Measurements from ENCODE around the gene PRAC1. TPM values are rescaled to one million over a fixed set of nuclear protein-coding genes. Genes with fewer than 3 reads are reported as not detected.

PRAC1 gene
- not detected for total RNA-seq

GRCh38 chr17:48722201-48722907 is at the start of gene PRAC1:
Gene PRAC1 (minus strand): TSS chr17:48722518. CDS start chr17:48722392, 126 bp downstream.

GRCh38 chr17:48728232-48729231 is 6.2 kb upstream of the PRAC1 start, which contains the start of gene HOXB13:
Gene HOXB13 (minus strand): TSS chr17:48728750. CDS start chr17:48728593, 157 bp downstream.

DNA sequence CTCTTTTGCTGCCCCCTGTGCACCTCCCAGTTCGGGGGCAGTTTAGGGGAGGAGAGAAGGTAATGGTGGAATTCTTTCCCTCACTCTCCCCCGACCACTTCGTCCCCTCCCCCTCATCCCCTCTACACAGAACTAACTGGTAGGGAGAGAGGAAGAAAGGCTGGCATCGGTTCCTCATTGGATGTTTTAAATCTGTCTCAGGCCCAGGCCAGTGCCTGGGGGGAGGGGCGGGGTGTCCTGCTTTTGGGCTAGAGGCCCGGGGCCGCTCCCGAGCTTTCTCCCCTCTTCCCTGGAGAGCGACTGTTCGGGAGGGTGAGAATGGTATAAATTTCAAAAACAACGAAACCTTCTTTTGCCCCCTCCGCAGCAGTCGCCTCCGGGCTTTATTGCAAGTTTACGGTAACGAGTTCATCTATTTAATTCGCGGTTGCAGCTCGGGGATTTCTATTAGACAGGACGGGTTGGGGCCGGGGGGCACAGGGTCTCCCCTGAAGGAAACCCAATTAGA is 651 bp upstream of the PRAC1 start, which contains the start of gene PRAC2:
Gene PRAC2, plus strand, starts transcription at position 271 of the 508 bp plus-strand sequence. CDS start 1,226 bp downstream, outside the sequence.

Small RNAs within 50 kb of the gene (small RNA-seq; reads per million reads assigned to genes)
- gene AC091179.2 (ENCODE audit: low replicate concordance), result not detected
- not detected for gene COX6B1P2 (ENCODE audit: low replicate concordance)
- not detected for gene MIR3185 (ENCODE audit: low replicate concordance)
- gene RF02132 (ENCODE audit: low replicate concordance), result not detected
- not detected for gene RF02133 (ENCODE audit: low replicate concordance)
- gene RN7SL125P (ENCODE audit: low replicate concordance), result not detected

Other genes with a start within 250 kb of the PRAC1 start
- gene HOXB1, start 191.5 kb downstream of the PRAC1 start, total RNA-seq, result not detected
- gene HOXB2, start 177.4 kb downstream of the PRAC1 start, total RNA-seq, result not detected
- gene HOXB4, start 144.2 kb downstream of the PRAC1 start, total RNA-seq, result not detected
- not detected for gene HOXB3, start 132.3 kb downstream of the PRAC1 start, total RNA-seq
- not detected for gene HOXB5, start 128.7 kb downstream of the PRAC1 start, total RNA-seq
- not detected for gene HOXB6, start 117.5 kb downstream of the PRAC1 start, total RNA-seq
- not detected for gene HOXB7, start 111.5 kb downstream of the PRAC1 start, total RNA-seq
- not detected for gene HOXB8, start 107.2 kb downstream of the PRAC1 start, total RNA-seq
- gene HOXB9, start 96.2 kb downstream of the PRAC1 start, total RNA-seq, result not detected
- not detected for gene PRAC2, start 667 bp upstream of the PRAC1 start, total RNA-seq
- not detected for gene HOXB13, start 6.2 kb upstream of the PRAC1 start, total RNA-seq
- gene TTLL6, start 94.7 kb upstream of the PRAC1 start, total RNA-seq, result not detected
- gene CALCOCO2, start 108.5 kb upstream of the PRAC1 start, total RNA-seq, result 38.5 TPM
- gene ATP5MC1, start 170.3 kb upstream of the PRAC1 start, total RNA-seq, result 28.8 TPM
- gene UBE2Z, start 185.9 kb upstream of the PRAC1 start, total RNA-seq, result 61.0 TPM
- gene SNF8, start 222.3 kb upstream of the PRAC1 start, total RNA-seq, result 59.8 TPM
- not detected for gene GIP, start 246.1 kb upstream of the PRAC1 start, total RNA-seq